AG08396 (cell line): ENCODE results near the gene KCNE3.

ENCODE experiments used
- DNase-seq: peaks from one replicate; pipeline ENCODE4 v3.0.0; 2012; ENCODE audit warnings: low spot score, mixed read lengths

Gene KCNE3

GRCh38 chr11:74466916-74467885 is at the start of gene KCNE3:
Gene KCNE3 (minus strand): TSS chr11:74467549. CDS start chr11:74457563, 9,986 bp downstream.
- DNase-seq: peak; percentile 34

DNA sequence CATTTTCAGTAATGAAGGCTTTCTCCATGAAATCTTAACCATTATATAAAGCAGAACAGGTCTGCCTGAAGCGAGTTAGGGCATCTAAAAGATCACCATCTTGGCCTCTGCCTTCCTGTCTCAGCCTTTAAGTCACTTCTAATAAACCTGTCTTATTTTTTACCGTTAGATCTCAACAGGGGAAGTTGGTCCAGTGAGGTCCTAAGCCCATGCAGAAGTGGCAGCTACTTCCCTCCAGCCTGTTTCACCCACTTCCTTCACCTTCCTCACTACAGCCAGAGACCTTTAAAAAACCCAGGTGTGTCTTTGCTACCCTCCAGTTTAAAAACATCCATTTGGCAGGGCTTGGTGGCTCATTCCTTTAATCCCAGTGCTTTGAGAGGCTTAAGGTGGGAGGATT is 40.2 kb upstream of the KCNE3 start:
- DNase-seq: no peak

DNA sequence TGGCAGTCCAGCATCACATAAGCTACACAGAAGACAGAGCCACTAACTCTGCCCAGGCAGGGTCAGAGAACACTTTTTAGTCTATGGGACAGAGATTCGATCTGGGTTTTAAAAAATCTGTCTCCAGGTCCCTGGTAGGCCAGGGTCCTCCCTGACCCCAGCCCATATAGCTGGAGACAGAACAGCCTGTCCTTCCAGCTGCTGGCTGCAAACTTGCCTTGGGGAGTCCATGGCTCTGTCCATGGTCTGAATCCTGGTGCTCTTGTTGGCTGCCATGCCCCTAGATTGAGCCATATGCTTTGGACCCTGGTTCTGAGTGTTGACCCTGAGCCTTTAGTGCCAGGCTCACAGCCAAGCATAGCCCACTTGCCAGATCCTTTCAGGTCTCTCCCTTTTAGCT is 39.5 kb upstream of the KCNE3 start:
- peak; percentile 15 for DNase-seq

DNA sequence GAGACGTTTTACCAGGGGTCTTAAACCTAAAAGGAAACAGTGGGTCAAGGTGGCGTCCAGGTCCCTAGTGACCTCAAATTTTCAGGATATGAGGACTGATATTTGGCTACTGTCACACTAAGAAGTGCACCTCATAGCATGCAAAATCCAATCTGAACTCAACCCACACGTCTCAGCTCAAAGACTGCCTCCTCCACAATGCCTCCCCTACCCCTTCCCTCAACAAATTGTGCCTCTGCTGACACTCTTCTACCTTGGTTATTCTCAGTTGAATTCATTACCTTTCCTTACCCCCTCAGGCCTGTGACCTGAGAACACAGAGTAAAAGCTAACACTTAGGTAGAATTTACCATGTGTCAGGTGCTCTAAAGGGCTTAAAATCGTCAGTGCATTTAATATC is 38.6 kb upstream of the KCNE3 start:
- DNase-seq: no peak

GRCh38 chr11:74504100-74504691 is 36.8 kb upstream of the KCNE3 start:
- no peak for DNase-seq

GRCh38 chr11:74494916-74495315 is 27.6 kb upstream of the KCNE3 start:
- no peak for DNase-seq

- DNase-seq: peak; percentile 50
Observed at GRCh38 chr11:74493791-74494630, 26.7 kb upstream of the KCNE3 start.

GRCh38 chr11:74492974-74493790 is 25.8 kb upstream of the KCNE3 start, which contains the start of gene LIPT2:
Gene LIPT2 (minus strand): TSS chr11:74493724. CDS start chr11:74493703, 21 bp downstream.
- DNase-seq: peak; percentile 94

- DNase-seq: no peak
Observed at GRCh38 chr11:74492084-74492483, 24.7 kb upstream of the KCNE3 start.

DNA sequence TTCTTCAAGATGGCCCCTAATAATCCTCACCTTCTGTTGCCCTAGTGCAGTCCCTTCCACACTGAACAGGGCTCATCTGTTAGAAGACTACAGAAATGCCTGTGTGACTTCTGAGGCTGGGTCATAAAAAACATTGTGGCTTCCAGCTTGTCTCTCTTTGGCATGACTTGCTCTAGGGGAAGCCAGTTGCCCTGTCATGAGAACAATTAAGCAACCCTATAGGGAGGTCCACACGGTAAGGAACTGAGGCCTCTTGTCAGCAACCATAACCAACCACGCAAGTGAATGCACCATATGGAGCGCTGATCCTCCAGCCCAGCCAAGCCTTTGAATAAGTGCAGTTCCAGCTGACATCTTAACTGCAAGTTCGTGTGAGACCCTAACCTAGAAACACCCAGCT is 23.6 kb upstream of the KCNE3 start:
- no peak for DNase-seq

- DNase-seq: no peak
Observed at GRCh38 chr11:74487875-74488274, 20.5 kb upstream of the KCNE3 start.

DNA sequence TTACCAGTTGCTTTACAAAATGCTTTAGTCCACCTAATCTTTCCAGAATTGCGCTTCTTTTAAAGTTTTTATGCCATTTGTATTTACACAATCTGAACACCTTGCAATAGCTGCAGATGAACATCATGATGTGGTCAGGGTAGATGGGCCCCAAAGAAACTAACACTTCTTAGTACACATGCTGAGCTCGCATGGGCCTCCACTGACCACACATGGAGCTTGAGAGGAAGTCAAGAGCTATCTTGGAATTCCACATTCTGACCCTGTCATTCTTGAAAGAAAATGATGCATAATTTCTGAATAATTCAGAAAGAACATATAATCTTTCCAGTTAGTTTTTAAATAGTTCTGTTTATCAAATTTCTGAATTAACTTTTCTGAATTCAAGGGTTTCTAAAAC is 18.5 kb upstream of the KCNE3 start:
- no peak for DNase-seq

- no peak for DNase-seq
Observed at GRCh38 chr11:74480688-74481417, 13.5 kb upstream of the KCNE3 start.

DNA sequence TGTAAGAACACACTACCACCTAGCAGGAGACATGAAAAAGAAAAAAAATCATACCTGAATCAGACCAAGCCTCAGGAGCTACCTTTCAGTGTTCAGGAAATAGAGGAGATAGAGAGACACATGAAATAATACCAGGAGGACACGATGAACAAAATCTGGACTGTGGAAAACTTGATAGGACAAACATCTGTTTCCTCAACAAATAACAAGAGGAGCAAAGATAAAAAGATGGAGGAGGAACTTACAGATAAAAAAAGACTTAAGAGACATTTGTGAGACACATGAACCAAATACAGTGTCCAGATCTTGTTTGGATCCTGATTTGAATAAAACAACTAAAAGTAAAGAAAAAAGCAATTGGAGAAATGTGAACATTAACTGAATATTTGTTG is 12.4 kb upstream of the KCNE3 start:
- no peak for DNase-seq

GRCh38 chr11:74478877-74479731 is 11.8 kb upstream of the KCNE3 start:
- no peak for DNase-seq

GRCh38 chr11:74476536-74476935 is 9.2 kb upstream of the KCNE3 start:
- DNase-seq: no peak

- DNase-seq: no peak
Observed at GRCh38 chr11:74474316-74474715, 7.0 kb upstream of the KCNE3 start.

DNA sequence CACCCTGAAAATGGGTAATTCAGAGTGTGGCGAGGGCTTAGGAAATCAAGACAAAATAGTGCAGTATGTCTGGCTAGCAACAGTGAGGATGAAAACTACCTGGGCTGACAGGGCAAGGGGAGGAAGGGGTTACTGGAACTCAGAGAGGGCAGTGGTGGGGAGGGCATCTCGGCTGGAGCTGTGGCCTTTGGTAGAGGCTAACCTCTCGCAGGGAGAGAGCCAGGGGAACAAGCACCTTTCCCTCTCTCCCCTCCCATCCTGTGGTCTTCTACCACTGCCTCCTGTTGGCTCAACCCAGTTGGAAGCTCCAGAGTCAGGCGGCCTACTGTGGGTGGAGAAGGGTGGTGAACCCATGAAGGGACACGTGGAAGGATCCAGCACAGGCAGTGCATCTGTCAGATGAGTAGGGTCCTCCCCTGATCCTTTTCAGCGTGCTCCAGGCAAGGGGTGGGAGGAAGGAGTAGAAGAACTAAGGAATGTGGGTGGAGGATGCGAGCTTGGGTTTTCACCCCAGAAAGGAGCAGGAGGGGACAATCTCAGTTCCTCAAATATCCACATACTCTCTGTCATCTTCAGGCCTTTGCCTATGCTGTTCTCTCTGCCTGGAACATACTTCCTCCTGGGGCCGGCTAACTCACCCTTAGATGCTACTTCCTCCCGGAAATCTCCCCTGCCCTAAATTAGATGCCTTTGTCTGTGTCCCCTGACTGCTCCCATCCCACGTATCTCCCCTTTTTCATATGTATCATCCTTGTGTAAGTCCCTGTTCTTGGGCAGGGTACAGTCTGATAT is 6.2 kb upstream of the KCNE3 start:
- no peak for DNase-seq
